Transverse colon (tissue), 4 donors: ENCODE measurements around the gene PHLDB2. TPM values are rescaled to one million over a fixed set of nuclear protein-coding genes. Genes with fewer than 3 reads are reported as not detected.

Experiments used
- DNase-seq: peaks from one replicate; pipeline ENCODE4 v3.0.0-alpha.2; 2019
- H3K27ac ChIP-seq, 4 donors: fragments of 200-600 bp; sonication (generic); 2 replicates each; pipeline ENCODE4 v1.5.1; 2016 to 2018; ENCODE audit warnings: inconsistent platforms in 4 of 4
- H3K27me3 ChIP-seq: fragments of 200-600 bp; sonication (generic); 2 replicates; pipeline ENCODE4 v1.5.1; 2017; ENCODE audit warnings: inconsistent platforms
- H3K36me3 ChIP-seq, 4 donors: fragments of 200-600 bp; sonication (generic); 2 replicates each; pipeline ENCODE4 v1.5.1; 2017 to 2019; ENCODE audit warnings: inconsistent platforms in 4 of 4
- H3K4me1 ChIP-seq, 4 donors: fragments of 200-600 bp; sonication (generic); 2 replicates each; pipeline ENCODE4 v1.5.1; 2017 to 2020; ENCODE audit warnings: inconsistent platforms in 4 of 4
- H3K4me3 ChIP-seq, 4 donors: fragments of 200-600 bp; sonication (generic); 1 replicate in 1 of 4; 2 replicates in 3 of 4; pipeline versions ENCODE4 v1.5.1 to v1.6.1; 2017 to 2019; ENCODE audit warnings: inconsistent platforms in 4 of 4
- H3K9me3 ChIP-seq, 2 donors: fragments of 200-600 bp; sonication (generic); 2 replicates each; pipeline ENCODE4 v1.5.1; 2017 to 2019; ENCODE audit warnings: inconsistent platforms in 2 of 2
- CTCF ChIP-seq, 5 experiments: fragments of 200-600 bp in 3 of 5; fragments of 450-650 bp in 2 of 5; sonication (generic) in 3 of 5; IDR thresholded peaks; 1 replicate in 2 of 5; 2 replicates in 3 of 5; pipeline ENCODE4 v1.5.1; 2016 to 2017; ENCODE audit warnings: antibody characterized with exemption in 5 of 5, inconsistent platforms in 3 of 5, mild to moderate bottlenecking in 2 of 5, moderate library complexity in 1 of 5
- EP300 ChIP-seq: sonication (generic); formaldehyde crosslinking; IDR thresholded peaks from one replicate; pipeline ENCODE4 v1.6.1; 2017; ENCODE audit warnings: antibody characterized with exemption, low read depth
- POLR2A ChIP-seq: fragments of 450-650 bp; IDR thresholded peaks from one replicate; pipeline ENCODE4 v1.6.1; 2016; ENCODE audit warnings: antibody characterized with exemption, mild to moderate bottlenecking, moderate library complexity
- POLR2AphosphoS5 ChIP-seq, 3 donors: sonication (generic); formaldehyde crosslinking; IDR thresholded peaks; one replicate each; pipeline ENCODE4 v1.6.1; 2016; ENCODE audit warnings: antibody characterized with exemption in 3 of 3
- WGBS, 2 donors: methylation state at CpG; one replicate each; pipeline ENCODE4 v1.1.5; 2018; ENCODE audit warnings: low coverage in 1 of 2; 5-methylcytosine and 5-hydroxymethylcytosine counted together
- in situ Hi-C, 4 donors: fragments of 200-750 bp; cut with MboI; loops; one replicate each; pipeline versions ENCODE4 v1.15.0 to v1.15.1; 2017; ENCODE audit warnings: low sequenced_read_pairs in 3 of 4, low pct_ligation_motif_present in 1 of 4, low pct_unique_long_range_greater_than_20kb in 1 of 4
- intact Hi-C: fragments of 100-400 bp; cut with DNase I; formaldehyde crosslinking; loops from one replicate; pipeline ENCODE4 v1.15.1; 2023; ENCODE audit warnings: low total_unique reads
- total RNA-seq, 4 donors: library from RNA; depleted of rRNA; stranded (reverse); fragments of >200 nt; gene quantifications; one replicate each; pipeline ENCODE4 v1.1.0, GENCODE V29; 2016

Gene PHLDB2
- total RNA-seq, 4 donors from 2014 or later: 20.3 to 43.8 (median 24.5) TPM

- WGBS, 2 donors: 78 to 90% methylated on average over 2 to 10 of the region's 10 CpGs
- Histone ChIP-seq H3K27ac (peak overlapping the region; percentile 88 to 92 (median 91)), H3K9me3 (no peaks in the 10 kb centered on the region), H3K27me3 (peaks cover 10% of the 10 kb centered on the region), H3K4me3 (peak overlapping the region; percentile 55 to 76 (median 62)), H3K36me3 (no peaks in the 10 kb centered on the region), H3K4me1 (peaks cover 0 to 25% (median 9%) of the 10 kb centered on the region in 4 donors)
- no peak for DNase-seq
- intact Hi-C loops (loop anchor here (5.0 kb wide), 1 partner anchor 121 kb away; no protein-coding TSS in a partner anchor), in situ Hi-C loops (no loop called here)
- TF ChIP-seq CTCF (IDR thresholded peaks at IDR 0.05): no peak
- TF ChIP-seq EP300: no peak
- no peak for TF ChIP-seq POLR2AphosphoS5 (IDR thresholded peaks at IDR 0.05)
Measured at GRCh38 chr3:111858642-111859041, 423 bp upstream of the PHLDB2 start.

- peak; percentile 71 for DNase-seq
- H3K4me3 ChIP-seq: peak overlapping the region; percentile 55 to 76 (median 62)
- peaks cover 0 to 34% (median 13%) of the 10 kb centered on the region in 4 donors for H3K4me1 ChIP-seq
- peak overlapping the region; percentile 88 to 92 (median 91) for H3K27ac ChIP-seq
- no peaks in the 10 kb centered on the region for H3K9me3 ChIP-seq
- H3K36me3 ChIP-seq: no peaks in the 10 kb centered on the region
- intact Hi-C loops (loop anchor here (2.0 to 5.0 kb wide), 3 partner anchors 107 to 143 kb away; no protein-coding TSS in a partner anchor), in situ Hi-C loops (loop anchor here in 1 of 4 donors (10.0 kb wide), 1 partner anchor 135 kb away; no protein-coding TSS in a partner anchor)
- WGBS, 2 donors: 0 to 1% methylated on average over 5 to 35 of the region's 35 CpGs
- TF ChIP-seq EP300: no peak
- peak; percentile 35 to 61 (median 53) for TF ChIP-seq CTCF (IDR thresholded peaks at IDR 0.05)
- TF ChIP-seq POLR2A: peak; percentile 40
- TF ChIP-seq POLR2AphosphoS5 (IDR thresholded peaks at IDR 0.05): peak; percentile 36 to 46 (median 43)
- peaks cover 10% of the 10 kb centered on the region for H3K27me3 ChIP-seq
Measured at GRCh38 chr3:111859974-111860859, 1.2 kb downstream of the PHLDB2 start.

GRCh38 chr3:111861391-111861790, 2.3 kb downstream of the PHLDB2 start:
- TF ChIP-seq POLR2AphosphoS5 (IDR thresholded peaks at IDR 0.05) (no peak), EP300 (no peak), CTCF (IDR thresholded peaks at IDR 0.05) (no peak), POLR2A (no peak)
- H3K4me1 ChIP-seq: peaks cover 0 to 34% (median 16%) of the 10 kb centered on the region in 4 donors
- H3K4me3 ChIP-seq: peak overlapping the region in 3 of 4 donors; percentile 55 to 76 (median 63)
- in situ Hi-C loops (loop anchor here in 1 of 4 donors (10.0 kb wide), 1 partner anchor 137 kb away; no protein-coding TSS in a partner anchor), intact Hi-C loops (loop anchor here (2.0 to 5.0 kb wide), 2 partner anchors 106 to 145 kb away; no protein-coding TSS in a partner anchor)
- no peaks in the 10 kb centered on the region for H3K36me3 ChIP-seq
- 54 to 67% methylated on average over 4 to 7 of the region's 7 CpGs for WGBS, 2 donors
- peaks cover 10% of the 10 kb centered on the region for H3K27me3 ChIP-seq
- no peak for DNase-seq
- peak overlapping the region; percentile 88 to 92 (median 91) for H3K27ac ChIP-seq
- H3K9me3 ChIP-seq: no peaks in the 10 kb centered on the region

GRCh38 chr3:111862415-111862814, 3.4 kb downstream of the PHLDB2 start:
- in situ Hi-C loops: loop anchor here in 1 of 4 donors (10.0 kb wide), 1 partner anchor 138 kb away; no protein-coding TSS in a partner anchor
- TF ChIP-seq CTCF (IDR thresholded peaks at IDR 0.05) (no peak), POLR2A (no peak), EP300 (no peak), POLR2AphosphoS5 (IDR thresholded peaks at IDR 0.05) (no peak)
- Histone ChIP-seq H3K9me3 (no peaks in the 10 kb centered on the region), H3K4me1 (peaks cover 0 to 34% (median 16%) of the 10 kb centered on the region in 4 donors), H3K27me3 (peaks cover 10% of the 10 kb centered on the region), H3K27ac (peak overlapping the region; percentile 88 to 92 (median 91)), H3K36me3 (no peaks in the 10 kb centered on the region), H3K4me3 (peak overlapping the region in 1 of 4 donors; percentile 63)
- WGBS, 2 donors: 84 to 92% methylated on average over 3 to 5 of the region's 5 CpGs
- intact Hi-C loops: loop anchor here (5.0 kb wide), 1 partner anchor 105 kb away; no protein-coding TSS in a partner anchor
- no peak for DNase-seq
